ENCODE data around the gene PLA2G4C.

DNA sequence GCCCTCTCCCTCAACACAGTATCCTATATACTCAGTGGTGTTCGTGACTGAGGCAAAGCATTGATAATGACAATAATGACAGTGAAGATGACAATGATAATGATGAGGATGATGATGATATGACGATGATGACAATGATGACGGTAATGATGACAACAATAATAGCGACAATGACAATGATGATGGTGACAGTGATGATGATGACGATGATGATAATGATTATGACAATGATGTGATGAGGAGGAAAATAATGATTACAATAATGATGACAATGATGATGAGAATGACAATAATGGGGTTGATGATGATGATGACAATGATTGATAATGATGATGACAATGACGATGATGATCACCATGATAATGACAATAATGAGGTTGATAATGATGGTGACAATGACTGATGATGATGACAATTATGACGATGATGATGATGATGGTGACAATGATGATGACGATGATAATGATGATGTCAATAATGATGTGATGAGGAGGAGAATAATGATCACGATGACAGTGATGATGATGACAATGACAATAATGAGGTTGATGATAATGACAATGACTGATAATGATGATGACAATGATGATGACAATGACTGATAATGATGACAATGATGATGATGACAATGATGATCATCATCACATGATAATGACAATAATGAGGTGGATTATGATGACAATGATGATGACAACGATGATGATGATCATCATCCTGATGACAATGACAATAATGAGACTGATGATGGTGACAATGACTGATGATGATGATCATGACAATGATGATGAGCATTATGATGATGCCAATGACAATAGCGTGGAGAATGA, 99.5 kb downstream of the PLA2G4C start:
- TF ChIP-seq EZH2 (IDR thresholded peaks at IDR 0.05; ENCODE audit: low read depth, low read length, severe bottlenecking): no peak
- no peak for TF ChIP-seq TAF7 (optimal IDR thresholded peaks at IDR 0.05; ENCODE audit: borderline replicate concordance, low read depth, low read length)
- TF ChIP-seq, protein P1, sequence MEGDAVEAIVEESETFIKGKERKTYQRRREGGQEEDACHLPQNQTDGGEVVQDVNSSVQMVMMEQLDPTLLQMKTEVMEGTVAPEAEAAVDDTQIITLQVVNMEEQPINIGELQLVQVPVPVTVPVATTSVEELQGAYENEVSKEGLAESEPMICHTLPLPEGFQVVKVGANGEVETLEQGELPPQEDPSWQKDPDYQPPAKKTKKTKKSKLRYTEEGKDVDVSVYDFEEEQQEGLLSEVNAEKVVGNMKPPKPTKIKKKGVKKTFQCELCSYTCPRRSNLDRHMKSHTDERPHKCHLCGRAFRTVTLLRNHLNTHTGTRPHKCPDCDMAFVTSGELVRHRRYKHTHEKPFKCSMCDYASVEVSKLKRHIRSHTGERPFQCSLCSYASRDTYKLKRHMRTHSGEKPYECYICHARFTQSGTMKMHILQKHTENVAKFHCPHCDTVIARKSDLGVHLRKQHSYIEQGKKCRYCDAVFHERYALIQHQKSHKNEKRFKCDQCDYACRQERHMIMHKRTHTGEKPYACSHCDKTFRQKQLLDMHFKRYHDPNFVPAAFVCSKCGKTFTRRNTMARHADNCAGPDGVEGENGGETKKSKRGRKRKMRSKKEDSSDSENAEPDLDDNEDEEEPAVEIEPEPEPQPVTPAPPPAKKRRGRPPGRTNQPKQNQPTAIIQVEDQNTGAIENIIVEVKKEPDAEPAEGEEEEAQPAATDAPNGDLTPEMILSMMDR (IDR thresholded peaks at IDR 0.05; ENCODE audit: control extremely low read depth in 1 of 3, insufficient read depth in 1 of 3, low read depth in 1 of 3, low read length in 3 of 3): no peak
- no peak for TF ChIP-seq POLR2A (IDR thresholded peaks at IDR 0.05; ENCODE audit: control extremely low read depth in 1 of 2, low read depth in 2 of 2, low read length in 2 of 2)
- no peak for TF ChIP-seq SUZ12 (IDR thresholded peaks at IDR 0.05; ENCODE audit: low read length)
- no peak for TF ChIP-seq ASH2L (IDR thresholded peaks at IDR 0.05; ENCODE audit: low read length)
